GM21447 (cell line): ENCODE results near the gene KHDRBS2.
A peak's percentile ranks its signal among the peaks of the same experiment; 100 is the strongest.

ENCODE experiments used
- ATAC-seq: cut with Tn5 transposase; IDR thresholded peaks from one replicate; pipeline ENCODE4 v1.9.1; 2021; ENCODE audit not compliant: unreplicated experiment

Gene KHDRBS2

GRCh38 chr6:62285612-62286469 lies at the start of gene KHDRBS2:
KHDRBS2 (minus strand) TSS chr6:62286225.
- peak; percentile 100 for ATAC-seq

DNA sequence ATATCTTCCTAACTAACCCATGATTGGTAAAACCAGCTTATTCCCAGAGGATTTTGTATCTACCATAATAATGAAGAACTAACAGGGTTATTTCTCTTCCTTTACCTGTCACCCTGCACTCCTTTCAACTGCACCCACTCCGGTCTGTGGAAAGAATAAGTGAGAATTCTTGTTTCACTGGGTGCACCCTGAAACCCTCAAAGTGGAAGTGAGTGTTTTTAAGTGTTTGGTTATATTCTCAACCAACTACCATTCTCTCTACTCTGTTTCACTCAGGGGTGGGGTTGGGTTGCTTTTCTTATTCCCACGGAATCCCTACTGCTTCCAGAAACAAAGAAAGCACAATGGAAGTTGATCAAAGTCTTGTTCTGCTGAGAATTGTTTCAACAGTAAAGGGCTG lies 42.6 kb upstream of the KHDRBS2 start:
- ATAC-seq: no peak

- ATAC-seq: no peak
Observed at GRCh38 chr6:62324834-62325233, 38.8 kb upstream of the KHDRBS2 start.

DNA sequence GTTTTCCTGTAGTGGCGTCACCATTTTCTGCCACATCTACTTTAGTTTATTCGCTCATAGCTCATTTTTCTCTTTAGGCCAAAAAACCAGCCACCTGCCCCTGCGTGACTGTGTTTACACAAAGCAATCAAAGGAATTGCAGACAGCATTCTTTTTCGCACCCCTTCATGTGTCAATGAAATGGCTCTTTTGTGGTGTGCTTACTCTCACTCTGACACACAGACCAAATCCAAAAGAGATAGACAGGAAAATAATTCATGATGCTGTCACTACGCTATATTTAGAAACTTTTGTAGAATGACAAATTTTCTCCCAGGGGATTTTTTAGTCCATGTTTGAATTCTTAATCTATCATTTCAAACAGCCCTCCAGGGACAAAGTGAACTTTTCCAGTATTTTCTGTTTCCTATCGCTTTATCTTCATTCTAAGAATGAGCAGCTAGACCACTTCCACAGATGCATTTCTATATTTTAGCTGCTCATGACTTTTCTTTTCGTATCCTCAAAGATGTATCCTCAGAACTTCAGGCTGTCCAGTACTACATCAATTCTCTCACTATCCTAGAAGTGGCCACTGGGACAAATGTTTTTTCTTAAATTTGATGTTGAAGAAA lies 37.9 kb upstream of the KHDRBS2 start:
- ATAC-seq: no peak

GRCh38 chr6:62298745-62299392 lies 12.8 kb upstream of the KHDRBS2 start:
- ATAC-seq: peak; percentile 93

DNA sequence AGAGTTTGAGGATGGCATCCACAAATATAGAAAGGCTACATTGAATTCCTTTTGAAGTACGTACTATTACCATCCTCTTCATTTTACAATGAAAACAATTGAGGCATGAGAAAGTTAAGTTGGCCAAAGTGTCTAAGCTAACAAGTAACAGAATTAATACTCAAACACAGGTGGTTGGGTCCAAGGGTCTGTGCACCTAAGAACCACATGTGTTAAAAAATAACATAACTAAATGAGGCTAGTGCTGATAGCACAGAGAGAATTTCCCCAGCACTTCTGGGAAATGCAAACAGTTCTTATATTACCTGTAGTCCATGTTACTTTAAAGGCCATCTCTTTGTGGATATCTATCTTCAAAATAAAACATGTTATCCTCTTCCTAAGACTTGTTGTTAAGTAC lies 10.5 kb upstream of the KHDRBS2 start:
- ATAC-seq: no peak

DNA sequence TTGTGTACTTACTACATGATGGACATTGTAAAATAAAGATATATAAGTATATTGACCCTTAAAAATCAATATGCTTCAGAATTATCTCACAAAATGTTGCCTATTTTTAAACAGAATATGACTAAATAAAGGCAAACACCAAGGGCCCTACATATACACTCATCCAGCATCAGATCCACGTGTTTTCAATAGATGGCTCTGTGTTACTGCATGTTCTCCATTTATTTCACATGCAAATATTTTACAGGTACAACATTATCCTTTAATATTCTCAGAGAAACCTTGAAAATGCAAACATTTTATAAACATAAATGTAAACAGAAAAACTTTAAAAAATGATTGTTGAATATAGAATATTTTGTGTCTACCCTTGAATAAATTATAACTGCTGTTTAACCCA lies 2.9 kb upstream of the KHDRBS2 start:
- no peak for ATAC-seq

GRCh38 chr6:62288562-62288961 lies 2.5 kb upstream of the KHDRBS2 start:
- ATAC-seq: no peak

- peak; percentile 4 for ATAC-seq
Observed at GRCh38 chr6:62286470-62286843, 432 bp upstream of the KHDRBS2 start.

- ATAC-seq: no peak
Observed at GRCh38 chr6:62284725-62285124, 1.3 kb downstream of the KHDRBS2 start.

DNA sequence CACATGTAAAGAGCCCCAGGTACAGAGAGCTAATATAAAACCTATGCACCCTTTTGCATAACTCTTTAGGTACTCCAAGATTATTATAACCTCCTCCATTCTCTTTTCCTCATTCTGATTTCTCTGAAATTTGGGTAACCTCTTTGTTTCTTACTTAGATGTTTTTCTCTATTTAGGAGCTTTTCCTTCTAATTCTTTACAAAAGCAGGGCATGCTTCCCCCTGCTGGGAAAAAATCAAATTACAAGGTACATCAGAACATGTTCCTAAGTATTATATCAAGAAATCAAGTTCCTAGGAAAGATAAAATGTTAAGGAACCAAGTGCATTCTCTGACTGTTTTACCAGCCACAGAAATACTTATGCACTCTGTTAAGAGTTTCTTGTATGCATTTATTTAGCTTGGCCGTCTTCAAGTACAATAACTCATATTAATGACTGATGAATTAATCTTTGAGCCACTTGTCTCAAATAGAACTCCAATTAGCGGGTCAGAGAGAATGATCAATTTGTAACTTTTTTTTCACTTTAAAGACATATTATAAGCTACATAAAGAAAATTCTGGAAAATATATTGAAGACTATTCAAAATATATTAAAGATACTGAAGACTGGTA lies 2.1 kb downstream of the KHDRBS2 start:
- ATAC-seq: no peak

DNA sequence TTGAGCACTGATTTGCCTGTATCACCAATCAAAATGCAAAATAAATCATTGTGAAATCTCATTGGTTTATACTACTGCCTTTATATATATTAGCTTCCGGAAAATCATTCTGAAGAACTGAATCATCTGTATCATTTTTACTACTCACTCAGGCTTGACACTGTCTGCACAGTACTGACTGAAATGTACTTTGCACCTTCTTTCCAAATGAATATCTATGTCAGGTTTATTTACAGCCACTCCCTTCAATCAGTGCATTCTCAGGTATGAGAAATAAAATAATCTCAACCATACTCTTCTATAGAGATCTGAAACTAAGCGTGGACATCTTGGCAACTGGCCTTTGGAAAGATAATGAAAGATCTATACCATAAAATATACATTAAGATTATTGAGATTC lies 2.7 kb downstream of the KHDRBS2 start:
- no peak for ATAC-seq

DNA sequence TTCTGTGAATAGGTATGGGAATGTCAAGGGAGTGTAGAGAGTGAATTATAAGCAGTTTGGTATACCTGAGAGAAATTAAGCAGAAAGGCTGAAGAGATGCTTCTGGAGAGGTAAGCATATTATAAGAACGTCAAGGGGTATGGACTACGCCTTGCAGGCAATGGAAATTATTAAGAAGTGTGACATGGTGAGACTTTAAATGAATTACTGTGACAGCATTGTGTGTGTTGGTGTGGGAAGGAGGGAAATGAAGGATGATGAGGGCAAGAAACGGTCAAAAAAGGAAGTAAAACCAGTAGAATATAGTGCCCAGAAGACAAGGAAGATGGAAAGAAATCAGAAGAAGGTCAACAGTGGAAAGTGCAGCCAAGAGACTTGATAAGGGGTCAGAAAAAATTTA lies 5.9 kb downstream of the KHDRBS2 start:
- no peak for ATAC-seq

DNA sequence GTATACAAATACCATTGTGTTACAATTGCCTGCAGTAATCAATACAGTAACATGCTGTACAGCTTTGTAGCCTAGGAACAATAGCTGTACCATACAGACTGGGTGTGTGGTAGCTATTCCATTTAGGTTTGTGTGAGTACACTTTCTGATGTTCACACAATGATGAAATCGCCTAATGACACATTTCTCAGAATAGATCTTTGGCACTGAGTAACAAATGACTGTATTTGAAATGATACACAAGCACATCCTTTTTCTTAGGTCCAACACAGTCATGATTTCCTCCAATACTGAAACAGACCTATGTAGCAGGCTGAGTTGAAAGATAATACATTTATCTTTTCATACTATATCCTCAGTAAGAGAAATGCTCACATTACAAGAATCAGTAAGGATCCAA lies 13.9 kb downstream of the KHDRBS2 start:
- no peak for ATAC-seq

DNA sequence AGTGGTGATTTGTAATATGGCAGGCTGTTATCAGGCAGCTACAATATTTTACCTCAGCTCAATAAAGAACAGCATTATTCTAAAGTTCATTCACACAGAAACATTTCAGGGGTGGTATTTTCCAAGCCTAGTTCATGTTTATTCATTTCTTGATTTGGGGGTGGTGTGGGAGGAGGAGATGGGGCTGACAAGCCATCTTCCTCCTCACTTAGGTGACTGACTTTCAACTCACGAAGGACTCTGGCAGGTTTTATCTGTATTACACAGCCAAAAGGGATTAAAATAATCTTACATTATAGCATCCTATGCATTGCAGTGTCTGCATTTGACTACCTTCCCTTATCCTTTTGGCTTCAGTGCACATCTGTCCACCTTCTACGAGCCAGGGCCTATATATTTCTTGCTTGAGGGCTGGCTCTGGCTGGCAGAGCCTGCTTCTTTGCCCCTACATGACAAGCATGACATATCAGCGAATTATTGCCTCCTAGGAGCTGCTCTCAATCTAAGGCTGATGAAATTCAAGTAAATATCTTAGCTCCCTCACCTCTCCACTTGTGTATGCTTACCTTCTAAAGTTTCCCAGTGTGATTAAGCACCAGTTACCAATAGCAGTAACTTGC lies 20.0 kb downstream of the KHDRBS2 start:
- no peak for ATAC-seq

- no peak for ATAC-seq
Observed at GRCh38 chr6:62262283-62262682, 23.7 kb downstream of the KHDRBS2 start.

DNA sequence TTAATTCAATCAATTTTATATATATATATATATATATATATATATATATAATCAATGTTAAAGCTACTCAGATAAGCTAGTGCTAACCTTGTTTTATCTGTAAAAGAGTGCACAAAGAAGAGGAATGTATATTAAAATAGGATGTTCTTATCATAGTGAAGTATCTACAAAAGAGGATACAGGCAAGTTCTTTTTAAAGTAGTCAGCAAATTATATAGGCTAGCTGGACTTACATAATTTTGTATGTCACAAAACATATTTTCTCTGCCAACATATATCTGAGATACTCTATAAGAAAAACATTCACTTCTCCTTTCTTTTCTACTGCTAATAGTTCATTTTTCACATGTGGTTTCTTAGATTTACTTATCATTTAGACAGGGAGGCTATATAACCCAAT lies 39.9 kb downstream of the KHDRBS2 start:
- ATAC-seq: no peak

- no peak for ATAC-seq
Observed at GRCh38 chr6:62236784-62237183, 49.2 kb downstream of the KHDRBS2 start.

DNA sequence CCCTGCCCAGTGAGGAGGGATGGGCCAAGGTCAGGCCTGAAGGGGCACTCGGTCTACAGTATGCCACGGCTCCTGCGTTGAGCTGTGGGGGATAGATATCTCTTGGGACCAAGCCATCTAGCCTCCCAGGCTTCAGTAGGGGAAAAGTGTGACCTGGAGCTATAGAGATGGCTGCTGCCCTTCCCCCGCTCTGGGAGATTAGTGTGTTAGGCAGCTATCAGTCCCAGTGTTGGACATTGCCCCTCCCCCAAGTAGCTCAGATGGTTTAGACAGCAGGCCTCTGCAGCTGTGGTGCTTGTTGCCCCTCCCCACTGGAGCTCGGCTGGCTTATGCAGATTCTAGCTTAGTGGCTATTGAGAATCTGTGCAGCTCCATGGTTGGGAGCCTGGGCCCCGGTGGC lies 56.8 kb downstream of the KHDRBS2 start:
- no peak for ATAC-seq

- no peak for ATAC-seq
Observed at GRCh38 chr6:62217866-62218265, 68.2 kb downstream of the KHDRBS2 start.

DNA sequence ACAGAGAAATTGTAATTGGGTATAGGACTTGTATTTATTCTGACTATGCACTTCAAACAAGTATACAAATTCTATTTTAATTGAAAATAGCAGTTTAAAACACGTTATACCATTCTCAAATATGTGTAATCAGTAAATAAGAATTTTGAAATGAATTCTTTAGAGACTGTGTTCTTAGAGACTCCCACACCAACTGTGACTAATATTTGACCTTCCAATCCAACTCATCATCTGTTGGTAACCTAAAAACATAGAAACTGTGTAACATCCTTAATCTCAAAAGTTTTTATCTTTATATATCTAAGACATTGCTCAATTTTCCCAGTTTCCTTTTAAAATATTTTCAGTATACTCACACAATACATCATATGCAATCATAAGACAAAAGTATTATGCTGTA lies 83.9 kb downstream of the KHDRBS2 start:
- no peak for ATAC-seq
